ENCODE data around the gene NIFK.

- TF ChIP-seq, protein P1, sequence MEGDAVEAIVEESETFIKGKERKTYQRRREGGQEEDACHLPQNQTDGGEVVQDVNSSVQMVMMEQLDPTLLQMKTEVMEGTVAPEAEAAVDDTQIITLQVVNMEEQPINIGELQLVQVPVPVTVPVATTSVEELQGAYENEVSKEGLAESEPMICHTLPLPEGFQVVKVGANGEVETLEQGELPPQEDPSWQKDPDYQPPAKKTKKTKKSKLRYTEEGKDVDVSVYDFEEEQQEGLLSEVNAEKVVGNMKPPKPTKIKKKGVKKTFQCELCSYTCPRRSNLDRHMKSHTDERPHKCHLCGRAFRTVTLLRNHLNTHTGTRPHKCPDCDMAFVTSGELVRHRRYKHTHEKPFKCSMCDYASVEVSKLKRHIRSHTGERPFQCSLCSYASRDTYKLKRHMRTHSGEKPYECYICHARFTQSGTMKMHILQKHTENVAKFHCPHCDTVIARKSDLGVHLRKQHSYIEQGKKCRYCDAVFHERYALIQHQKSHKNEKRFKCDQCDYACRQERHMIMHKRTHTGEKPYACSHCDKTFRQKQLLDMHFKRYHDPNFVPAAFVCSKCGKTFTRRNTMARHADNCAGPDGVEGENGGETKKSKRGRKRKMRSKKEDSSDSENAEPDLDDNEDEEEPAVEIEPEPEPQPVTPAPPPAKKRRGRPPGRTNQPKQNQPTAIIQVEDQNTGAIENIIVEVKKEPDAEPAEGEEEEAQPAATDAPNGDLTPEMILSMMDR (conservative IDR thresholded peaks at IDR 0.05; ENCODE audit: low read length), result no peak
- no peak for TF ChIP-seq EZH2phosphoT487 (IDR thresholded peaks at IDR 0.05; ENCODE audit: borderline replicate concordance, low read depth, low read length)
Observed at GRCh38 chr2:121736140-121736461, 574 bp downstream of the NIFK start.
